Astrocyte (in vitro differentiated cells and primary cell): ENCODE data around the gene ACTN4. TPM values are rescaled to one million over a fixed set of nuclear protein-coding genes. Genes with fewer than 3 reads are reported as not detected.

Source experiments
- DNase-seq: peaks from one replicate; pipeline ENCODE4 v3.0.0-alpha.2; 2010; ENCODE audit warnings: low read depth
- FAIRE-seq: peaks from 2 replicates; lab custom pipeline; 2011; peaks lifted over from hg19 to GRCh38; lab: Jason Lieb, UNC
- H2AFZ ChIP-seq: 2 replicates; pipeline ENCODE4 v1.6.0; 2012; ENCODE audit warnings: low read depth, low read length, inconsistent platforms
- H3K27ac ChIP-seq: 2 replicates; pipeline ENCODE4 v1.5.1; 2011; ENCODE audit warnings: low read depth, low read length, inconsistent platforms
- H3K27me3 ChIP-seq: 2 replicates; pipeline ENCODE4 v1.6.0; 2011; ENCODE audit warnings: low read length, inconsistent platforms; ENCODE audit not compliant: insufficient read depth
- H3K36me3 ChIP-seq: 2 replicates; pipeline ENCODE4 v1.5.1; 2011; ENCODE audit warnings: low read length, inconsistent platforms; ENCODE audit not compliant: insufficient read depth
- H3K4me1 ChIP-seq: 2 replicates; pipeline ENCODE4 v1.5.1; 2011; ENCODE audit warnings: low read length, inconsistent platforms; ENCODE audit not compliant: insufficient read depth
- H3K4me2 ChIP-seq: 2 replicates; pipeline ENCODE4 v1.6.0; 2012; ENCODE audit warnings: low read length, inconsistent platforms
- H3K4me3 ChIP-seq: 2 replicates; pipeline ENCODE4 v1.5.1; 2011; ENCODE audit warnings: low read depth, mild to moderate bottlenecking, low read length, inconsistent platforms; ENCODE audit not compliant: insufficient read depth
- H3K79me2 ChIP-seq: 2 replicates; pipeline ENCODE4 v1.6.0; 2012; ENCODE audit warnings: mild to moderate bottlenecking, low read length, inconsistent platforms; ENCODE audit not compliant: insufficient read depth
- H3K9ac ChIP-seq: 2 replicates; pipeline ENCODE4 v1.6.0; 2012; ENCODE audit warnings: mild to moderate bottlenecking, low read length, inconsistent platforms
- H3K9me3 ChIP-seq: 2 replicates; pipeline ENCODE4 v1.5.1; 2012; ENCODE audit warnings: low read depth, mild to moderate bottlenecking, low read length, inconsistent platforms; ENCODE audit not compliant: insufficient read depth
- H4K20me1 ChIP-seq: 2 replicates; pipeline ENCODE4 v1.6.0; 2012; ENCODE audit warnings: low read length, inconsistent platforms; ENCODE audit not compliant: insufficient read depth
- H3K27ac Mint-ChIP-seq: one replicate; pipeline ENCODE4 v1.8.0; 2021; ENCODE audit warnings: mild to moderate bottlenecking, mixed read lengths; ENCODE audit not compliant: unreplicated experiment
- H3K27me3 Mint-ChIP-seq: one replicate; pipeline ENCODE4 v1.8.0; 2021; ENCODE audit warnings: low read depth, mixed read lengths; ENCODE audit not compliant: unreplicated experiment
- H3K36me3 Mint-ChIP-seq: one replicate; pipeline ENCODE4 v1.8.0; 2021; ENCODE audit warnings: low read depth, mixed read lengths; ENCODE audit not compliant: unreplicated experiment
- H3K4me1 Mint-ChIP-seq: one replicate; pipeline ENCODE4 v1.8.0; 2021; ENCODE audit warnings: low read depth, mixed read lengths; ENCODE audit not compliant: unreplicated experiment
- H3K4me3 Mint-ChIP-seq: one replicate; pipeline ENCODE4 v1.8.0; 2021; ENCODE audit warnings: mild to moderate bottlenecking, moderate library complexity, mixed read lengths; ENCODE audit not compliant: unreplicated experiment
- H3K9me3 Mint-ChIP-seq: one replicate; pipeline ENCODE4 v1.8.0; 2021; ENCODE audit warnings: mild to moderate bottlenecking, mixed read lengths; ENCODE audit not compliant: unreplicated experiment
- CTCF ChIP-seq: IDR thresholded peaks from 2 replicates; pipeline ENCODE4 v1.5.1; 2011; ENCODE audit warnings: low read depth, mild to moderate bottlenecking, inconsistent platforms, low read length, moderate library complexity; ENCODE audit not compliant: insufficient read depth
- EZH2 ChIP-seq: IDR thresholded peaks from 2 replicates; pipeline ENCODE4 v1.6.1; 2012; ENCODE audit warnings: mild to moderate bottlenecking, low read length, inconsistent platforms; ENCODE audit not compliant: insufficient read depth
- total RNA-seq: library from RNA; stranded (reverse); gene quantifications from 2 replicates; pipeline ENCODE4 v1.2.1, GENCODE V29; 2021

Gene ACTN4
- total RNA-seq, 1 donor from 2014 or later: 879 TPM

DNA sequence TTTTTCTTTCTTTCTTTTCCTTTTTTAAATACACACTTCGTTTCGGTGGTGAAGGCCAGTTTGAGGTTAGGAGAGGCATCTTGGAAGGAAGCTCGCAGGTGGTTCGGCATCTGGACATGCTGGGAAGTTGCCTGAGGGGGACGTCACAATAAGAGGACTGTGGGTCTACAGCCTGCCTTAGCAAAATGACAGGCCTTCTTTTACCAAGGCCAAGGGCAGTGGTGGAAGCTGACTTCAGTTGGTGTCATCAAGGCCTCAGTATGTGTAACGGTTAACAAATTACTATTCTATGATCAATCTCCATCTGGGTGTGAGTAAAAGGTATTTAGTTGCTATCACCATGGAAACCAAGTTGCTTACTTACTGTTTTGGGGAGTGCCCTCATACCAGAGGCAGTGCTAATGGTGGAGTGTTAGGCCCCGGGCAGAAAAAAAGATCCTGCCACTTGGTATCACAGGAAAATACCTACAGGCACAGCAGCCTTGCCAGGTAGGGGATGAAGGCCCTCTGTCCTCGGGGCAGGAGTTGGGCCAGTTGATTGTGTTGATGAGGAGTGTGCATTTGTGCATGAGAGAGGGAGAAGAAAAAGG lies 10.3 kb downstream of the ACTN4 start:
- FAIRE-seq: no peak

GRCh38 chr19:38658462-38659306 lies 11.2 kb downstream of the ACTN4 start:
- Histone ChIP-seq H3K27me3 (no peaks in the 10 kb centered on the region), H4K20me1 (peaks cover 49% of the 10 kb centered on the region), H3K4me3 (peak overlapping the region; percentile 22), H3K36me3 (peaks cover 6% of the 10 kb centered on the region), H3K79me2 (peaks cover 92% of the 10 kb centered on the region), H3K27ac (peak overlapping the region; percentile 99), H3K9me3 (no peaks in the 10 kb centered on the region), H3K4me1 (peaks cover 85% of the 10 kb centered on the region), H3K4me2 (peak overlapping the region; percentile 78), H2AFZ (no peak overlapping the region), H3K9ac (peak overlapping the region; percentile 100)
- H3K4me3 Mint-ChIP-seq: peak overlapping the region; percentile 73
- FAIRE-seq: peak; percentile 97
- H3K27ac Mint-ChIP-seq: peak overlapping the region; percentile 100
- no peaks in the 10 kb centered on the region for H3K9me3 Mint-ChIP-seq
- H3K4me1 Mint-ChIP-seq: peaks cover 82% of the 10 kb centered on the region
- peaks cover 12% of the 10 kb centered on the region for H3K36me3 Mint-ChIP-seq
- TF ChIP-seq CTCF: no peak
- no peak for TF ChIP-seq EZH2
- no peaks in the 10 kb centered on the region for H3K27me3 Mint-ChIP-seq
- DNase-seq: peak; percentile 100

More for the DNA sequence above, 10.3 kb downstream of the ACTN4 start:
- no peaks in the 10 kb centered on the region for H3K27me3 Mint-ChIP-seq
- H3K27ac Mint-ChIP-seq: peak overlapping the region; percentile 100
- TF ChIP-seq EZH2: no peak
- TF ChIP-seq CTCF: no peak
- peak overlapping the region; percentile 22 for H3K4me3 ChIP-seq
- peaks cover 81% of the 10 kb centered on the region for H3K4me1 Mint-ChIP-seq
- no peaks in the 10 kb centered on the region for H3K27me3 ChIP-seq
- peaks cover 13% of the 10 kb centered on the region for H3K36me3 Mint-ChIP-seq
- peak; percentile 95 for DNase-seq
- H3K9me3 Mint-ChIP-seq: no peaks in the 10 kb centered on the region
- peak overlapping the region; percentile 78 for H3K4me2 ChIP-seq
- peak overlapping the region; percentile 73 for H3K4me3 Mint-ChIP-seq
- H4K20me1 ChIP-seq: peaks cover 51% of the 10 kb centered on the region
- no peak overlapping the region for H2AFZ ChIP-seq
- H3K9ac ChIP-seq: peak overlapping the region; percentile 100
- H3K27ac ChIP-seq: peak overlapping the region; percentile 99
- H3K79me2 ChIP-seq: peaks cover 92% of the 10 kb centered on the region
- no peaks in the 10 kb centered on the region for H3K9me3 ChIP-seq
- peaks cover 3% of the 10 kb centered on the region for H3K36me3 ChIP-seq
- H3K4me1 ChIP-seq: peaks cover 88% of the 10 kb centered on the region
